ENCODE measurements around the gene KRT32. TPM values are rescaled to one million over a fixed set of nuclear protein-coding genes. Genes with fewer than 3 reads are reported as not detected.
A peak's percentile ranks its signal among the peaks of the same experiment; 100 is the strongest.

KRT32 gene
- total RNA-seq, 1 experiment from 2014 or later: not detected

- Histone ChIP-seq H3K9me3 (replicated peaks) (no peaks in the 10 kb centered on the region), H3K4me3 (no peak overlapping the region), H3K36me3 (no peaks in the 10 kb centered on the region), H3K4me1 (no peaks in the 10 kb centered on the region), H3K27me3 (no peaks in the 10 kb centered on the region), H3K27ac (no peak overlapping the region)
- DNase-seq: no peak
These were observed 9.5 kb downstream of the KRT32 start for GRCh38 chr17:41457676-41458075.

GRCh38 chr17:41456204-41456603 is 11.0 kb downstream of the KRT32 start:
- no peaks in the 10 kb centered on the region for H3K4me1 ChIP-seq
- H3K36me3 ChIP-seq: no peaks in the 10 kb centered on the region
- no peaks in the 10 kb centered on the region for H3K27me3 ChIP-seq
- 0 out of 2 replicates have a peak, but pooled peaks cover 4% of the 10 kb centered on the region for H3K9me3 ChIP-seq (replicated peaks)
- no peak for DNase-seq
- no peak overlapping the region for H3K4me3 ChIP-seq
- H3K27ac ChIP-seq: no peak overlapping the region

GRCh38 chr17:41455236-41455635 is 11.9 kb downstream of the KRT32 start:
- H3K9me3 ChIP-seq (replicated peaks): 0 out of 2 replicates have a peak, but pooled peaks cover 4% of the 10 kb centered on the region
- no peaks in the 10 kb centered on the region for H3K36me3 ChIP-seq
- H3K4me1 ChIP-seq: no peaks in the 10 kb centered on the region
- H3K27me3 ChIP-seq: no peaks in the 10 kb centered on the region
- DNase-seq: no peak
- no peak overlapping the region for H3K4me3 ChIP-seq
- no peak overlapping the region for H3K27ac ChIP-seq

GRCh38 chr17:41453066-41453465 is 14.1 kb downstream of the KRT32 start:
- DNase-seq: no peak
- no peak overlapping the region for H3K27ac ChIP-seq
- H3K9me3 ChIP-seq (replicated peaks): 0 out of 2 replicates have a peak, but pooled peaks cover 4% of the 10 kb centered on the region
- H3K4me1 ChIP-seq: no peaks in the 10 kb centered on the region
- H3K36me3 ChIP-seq: no peaks in the 10 kb centered on the region
- H3K27me3 ChIP-seq: no peaks in the 10 kb centered on the region
- no peak overlapping the region for H3K4me3 ChIP-seq

GRCh38 chr17:41452281-41452680 is 14.9 kb downstream of the KRT32 start:
- no peak for DNase-seq

GRCh38 chr17:41451154-41451728 is 15.9 kb downstream of the KRT32 start:
- Histone ChIP-seq H3K9me3 (replicated peaks) (0 out of 2 replicates have a peak, but pooled peaks cover 4% of the 10 kb centered on the region), H3K36me3 (no peaks in the 10 kb centered on the region), H3K4me3 (no peak overlapping the region), H3K27ac (no peak overlapping the region), H3K4me1 (no peaks in the 10 kb centered on the region), H3K27me3 (no peaks in the 10 kb centered on the region)
- DNase-seq: no peak

More at GRCh38 chr17:41452281-41452680, 14.9 kb downstream of the KRT32 start:
- Histone ChIP-seq H3K9me3 (replicated peaks) (0 out of 2 replicates have a peak, but pooled peaks cover 4% of the 10 kb centered on the region), H3K4me1 (no peaks in the 10 kb centered on the region), H3K27me3 (no peaks in the 10 kb centered on the region), H3K36me3 (no peaks in the 10 kb centered on the region), H3K4me3 (no peak overlapping the region), H3K27ac (no peak overlapping the region)

GRCh38 chr17:41449008-41449407 is 18.2 kb downstream of the KRT32 start:
- Histone ChIP-seq H3K4me3 (no peak overlapping the region), H3K36me3 (no peaks in the 10 kb centered on the region), H3K4me1 (no peaks in the 10 kb centered on the region), H3K9me3 (replicated peaks) (0 out of 2 replicates have a peak, but pooled peaks cover 4% of the 10 kb centered on the region), H3K27me3 (no peaks in the 10 kb centered on the region), H3K27ac (no peak overlapping the region)
- DNase-seq: no peak

GRCh38 chr17:41448506-41448905 is 18.7 kb downstream of the KRT32 start:
- H3K27me3 ChIP-seq: no peaks in the 10 kb centered on the region
- H3K27ac ChIP-seq: no peak overlapping the region
- no peaks in the 10 kb centered on the region for H3K4me1 ChIP-seq
- no peaks in the 10 kb centered on the region for H3K36me3 ChIP-seq
- peak in 1 of 2 experiments; percentile 11 for DNase-seq
- no peak overlapping the region for H3K4me3 ChIP-seq
- 0 out of 2 replicates have a peak, but pooled peaks cover 4% of the 10 kb centered on the region for H3K9me3 ChIP-seq (replicated peaks)

- DNase-seq: no peak
These were observed 20.4 kb downstream of the KRT32 start for GRCh38 chr17:41446806-41447205.

GRCh38 chr17:41444640-41445039 is 22.5 kb downstream of the KRT32 start:
- no peak overlapping the region for H3K27ac ChIP-seq

More at GRCh38 chr17:41446806-41447205, 20.4 kb downstream of the KRT32 start:
- Histone ChIP-seq H3K27ac (no peak overlapping the region), H3K27me3 (no peaks in the 10 kb centered on the region), H3K4me3 (no peak overlapping the region), H3K36me3 (no peaks in the 10 kb centered on the region), H3K9me3 (replicated peaks) (0 out of 2 replicates have a peak, but pooled peaks cover 4% of the 10 kb centered on the region), H3K4me1 (no peaks in the 10 kb centered on the region)

GRCh38 chr17:41444186-41444585 is 23.0 kb downstream of the KRT32 start:
- H3K27ac ChIP-seq: no peak overlapping the region
- no peaks in the 10 kb centered on the region for H3K9me3 ChIP-seq (replicated peaks)
- H3K27me3 ChIP-seq: no peaks in the 10 kb centered on the region
- H3K4me3 ChIP-seq: no peak overlapping the region
- no peak for DNase-seq
- no peaks in the 10 kb centered on the region for H3K36me3 ChIP-seq
- H3K4me1 ChIP-seq: no peaks in the 10 kb centered on the region

More at GRCh38 chr17:41444640-41445039, 22.5 kb downstream of the KRT32 start:
- H3K4me3 ChIP-seq: no peak overlapping the region
- DNase-seq: no peak
- no peaks in the 10 kb centered on the region for H3K9me3 ChIP-seq (replicated peaks)
- H3K27me3 ChIP-seq: no peaks in the 10 kb centered on the region
- H3K36me3 ChIP-seq: no peaks in the 10 kb centered on the region
- H3K4me1 ChIP-seq: no peaks in the 10 kb centered on the region

GRCh38 chr17:41442739-41443138 is 24.4 kb downstream of the KRT32 start:
- DNase-seq: no peak
- H3K36me3 ChIP-seq: no peaks in the 10 kb centered on the region

GRCh38 chr17:41440531-41441033 is 26.6 kb downstream of the KRT32 start, which contains the start of gene KRT38:
KRT38 (minus strand) TSS chr17:41440983; CDS start chr17:41440921, 62 bp downstream.
- H3K27me3 ChIP-seq: no peaks in the 10 kb centered on the region
- no peak within 1 kb of the TSS for H3K4me3 ChIP-seq
- no peak within 1 kb of the TSS for H3K27ac ChIP-seq
- no peaks in the 10 kb centered on the region for H3K4me1 ChIP-seq
- no peaks in the 10 kb centered on the region for H3K9me3 ChIP-seq (replicated peaks)
- H3K36me3 ChIP-seq: no peaks in the 10 kb centered on the region
- no peak for DNase-seq

More at GRCh38 chr17:41442739-41443138, 24.4 kb downstream of the KRT32 start:
- no peaks in the 10 kb centered on the region for H3K27me3 ChIP-seq
- H3K4me3 ChIP-seq: no peak overlapping the region
- no peaks in the 10 kb centered on the region for H3K9me3 ChIP-seq (replicated peaks)
- H3K4me1 ChIP-seq: no peaks in the 10 kb centered on the region
- no peak overlapping the region for H3K27ac ChIP-seq

GRCh38 chr17:41439375-41439774 is 27.8 kb downstream of the KRT32 start:
- Histone ChIP-seq H3K27me3 (no peaks in the 10 kb centered on the region), H3K4me3 (no peak overlapping the region)
- DNase-seq: no peak

GRCh38 chr17:41437769-41438168 is 29.4 kb downstream of the KRT32 start:
- Histone ChIP-seq H3K36me3 (no peaks in the 10 kb centered on the region), H3K4me3 (no peak overlapping the region), H3K27ac (no peak overlapping the region), H3K27me3 (no peaks in the 10 kb centered on the region), H3K4me1 (no peaks in the 10 kb centered on the region), H3K9me3 (replicated peaks) (no peaks in the 10 kb centered on the region)
- DNase-seq: no peak

More at GRCh38 chr17:41439375-41439774, 27.8 kb downstream of the KRT32 start:
- Histone ChIP-seq H3K27ac (no peak overlapping the region), H3K4me1 (no peaks in the 10 kb centered on the region), H3K36me3 (no peaks in the 10 kb centered on the region), H3K9me3 (replicated peaks) (no peaks in the 10 kb centered on the region)

All from SJCRH30 (cell line).